ENCODE measurements around the gene BRD4.
"Not testable (repeated sequence)": the region's sequence is repeated elsewhere in the genome, so short reads cannot be mapped to it uniquely, and the experiment has no call there.

The BRD4 gene

DNA sequence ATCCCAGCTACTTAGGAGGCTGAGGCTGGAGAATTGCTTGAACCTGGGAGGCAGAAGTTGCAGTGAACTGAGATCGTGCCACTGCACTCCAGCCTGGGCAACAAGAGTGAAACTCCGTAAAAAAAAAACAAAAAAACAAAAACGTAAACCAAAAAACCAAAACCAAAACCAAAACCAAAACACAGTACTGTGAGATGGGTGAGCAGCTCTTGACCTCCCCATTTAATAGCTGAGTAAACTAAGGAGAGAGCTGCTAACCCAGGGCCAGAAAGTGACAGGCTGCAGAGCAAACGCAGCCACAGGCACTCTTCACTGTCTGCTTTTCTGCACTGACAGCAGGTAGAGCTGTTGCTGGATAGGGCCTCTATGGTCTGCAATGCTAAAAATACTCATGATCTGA is 27.7 kb upstream of the BRD4 start:
- not testable (repeated sequence) for DNase-seq (ENCODE audit: low spot score)

DNA sequence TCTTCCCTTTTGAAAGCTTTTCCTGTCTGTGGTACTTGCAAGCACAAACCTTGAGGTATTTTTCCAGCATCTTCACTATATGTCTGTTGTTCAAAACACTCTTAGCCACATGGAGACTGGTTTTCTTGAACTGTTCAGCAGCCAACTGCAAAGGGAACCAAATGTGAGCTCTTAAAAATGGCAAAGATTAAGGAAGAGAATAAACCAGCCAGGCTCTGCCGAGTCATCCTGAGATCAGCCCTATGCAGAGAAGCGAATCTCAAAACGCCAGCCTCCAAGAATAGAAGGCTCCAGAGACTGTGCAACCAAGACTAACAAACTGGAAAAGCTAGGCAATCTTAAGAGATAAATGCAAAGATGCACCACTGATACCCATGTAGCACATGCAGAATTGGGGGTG is 26.6 kb upstream of the BRD4 start:
- no peak for DNase-seq (ENCODE audit: low spot score)

- DNase-seq (ENCODE audit: low spot score) = no peak
Measured at GRCh38 chr19:15357906-15358305, 25.6 kb upstream of the BRD4 start.

DNA sequence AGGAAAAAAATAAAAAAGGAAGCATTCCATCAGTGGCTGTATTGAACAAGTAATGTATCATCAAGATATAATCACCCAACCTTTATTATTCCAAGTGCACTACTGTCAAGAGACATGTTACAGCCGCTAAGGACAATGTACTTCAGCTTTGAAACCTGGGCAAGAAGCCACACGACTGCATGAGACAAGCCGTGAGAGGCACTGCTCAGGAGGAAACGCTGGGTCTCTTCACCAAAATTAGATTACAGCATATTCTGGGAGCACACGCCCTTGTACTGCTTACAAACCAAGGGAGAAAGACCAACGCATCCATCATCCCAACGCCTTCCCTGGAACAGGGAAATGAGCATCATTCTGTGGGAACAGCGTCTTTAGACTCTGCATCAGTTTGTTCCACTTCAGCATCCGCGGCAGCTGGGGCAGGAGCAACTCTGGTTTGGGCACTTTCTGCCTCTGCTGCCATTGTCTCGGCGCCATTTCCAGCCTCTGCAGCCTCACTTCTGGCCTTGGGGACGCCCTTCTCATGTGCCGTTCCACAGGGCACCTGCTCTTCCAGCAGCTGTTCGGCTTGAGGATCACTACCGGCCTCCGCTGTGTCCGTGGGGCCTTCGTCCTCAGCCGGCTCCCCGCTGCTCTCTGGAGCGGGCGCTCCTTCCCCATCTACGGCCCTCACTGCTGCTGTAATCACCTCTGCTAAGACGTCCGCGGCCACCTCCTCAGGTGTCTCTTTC is 22.4 kb upstream of the BRD4 start:
- DNase-seq (ENCODE audit: low spot score) = no peak

DNA sequence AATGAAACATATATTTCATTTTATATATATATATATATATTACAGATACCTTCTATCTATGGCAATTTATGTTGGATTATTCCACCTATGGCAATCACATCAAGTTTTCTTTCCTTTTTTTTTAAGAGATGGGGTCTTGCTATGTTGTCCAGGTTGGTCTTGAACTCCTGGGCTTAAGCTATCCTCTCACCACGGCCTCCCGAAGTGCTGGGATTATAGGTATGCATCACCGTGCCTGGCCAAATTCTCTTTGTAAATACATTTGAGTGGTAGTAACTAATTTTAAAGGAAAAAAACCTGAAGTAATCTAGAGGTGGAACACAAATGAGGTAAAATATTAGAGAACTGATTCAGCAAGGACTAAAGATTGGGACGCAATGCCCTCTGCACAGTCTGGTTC is 21.6 kb upstream of the BRD4 start:
- DNase-seq (ENCODE audit: low spot score) = no peak

GRCh38 chr19:15352535-15352934 is 20.2 kb upstream of the BRD4 start:
- DNase-seq (ENCODE audit: low spot score) = not testable (repeated sequence)

GRCh38 chr19:15341328-15341727 is 9.0 kb upstream of the BRD4 start:
- not testable (repeated sequence) for DNase-seq (ENCODE audit: low spot score)

DNA sequence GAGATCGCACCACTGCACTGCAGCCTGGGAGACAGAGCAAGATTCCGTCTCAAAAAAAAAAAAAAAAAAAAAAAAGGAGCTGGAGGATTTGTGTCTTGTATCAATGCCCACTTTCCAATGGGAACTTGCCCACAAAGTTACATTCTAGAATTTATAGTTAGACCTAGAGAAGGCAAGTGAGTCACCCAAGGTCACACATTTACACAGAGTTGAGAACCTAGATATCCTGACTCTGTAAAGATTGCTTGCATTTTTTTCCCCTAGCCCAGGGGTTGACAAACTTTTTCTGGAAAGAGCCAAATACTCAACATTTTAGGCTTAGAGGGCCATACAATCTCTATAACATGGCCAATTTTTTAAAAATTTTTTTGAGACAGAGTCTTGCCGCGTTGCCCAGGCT is 7.7 kb upstream of the BRD4 start:
- no peak for DNase-seq (ENCODE audit: low spot score)

DNA sequence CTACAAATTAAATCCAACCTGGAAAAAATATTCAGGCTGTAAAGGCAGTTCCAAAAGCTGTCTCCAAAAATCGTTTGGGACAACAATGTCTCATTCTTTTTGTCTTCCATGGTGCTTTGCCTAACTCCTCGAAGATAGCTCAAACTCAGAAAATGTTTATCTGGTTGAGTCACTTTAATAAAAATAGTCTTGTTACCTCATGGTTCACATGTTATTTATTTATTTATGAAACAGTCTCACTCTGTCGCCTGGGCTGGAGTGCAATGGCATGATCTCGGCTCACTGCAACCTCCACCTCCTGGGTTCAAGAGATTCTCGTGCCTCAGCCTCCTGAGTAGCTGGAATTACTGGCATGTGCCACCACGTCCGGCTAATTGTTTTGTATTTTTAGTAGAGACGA is 4.9 kb upstream of the BRD4 start:
- no peak for DNase-seq (ENCODE audit: low spot score)

DNA sequence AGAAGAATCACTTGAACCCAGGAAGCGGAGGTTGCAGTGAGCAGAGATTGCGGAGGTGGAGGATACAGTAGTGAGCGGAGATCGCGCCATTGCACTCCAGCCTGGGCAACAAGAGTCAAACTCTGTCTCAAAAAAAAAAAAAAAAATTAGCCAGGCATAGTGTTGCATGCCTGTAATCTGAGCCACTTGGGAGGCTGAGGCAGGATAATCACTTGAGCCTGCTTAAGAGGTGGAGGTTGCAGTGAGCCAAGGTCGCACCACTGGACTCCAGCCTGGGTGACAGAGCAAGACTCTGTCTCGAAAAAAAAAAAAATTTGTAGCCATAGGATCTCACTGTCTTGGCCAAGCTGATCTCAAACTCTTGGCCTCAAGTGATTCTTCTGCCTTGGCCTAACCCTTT is 3.7 kb upstream of the BRD4 start:
- DNase-seq (ENCODE audit: low spot score) = not testable (repeated sequence)

DNA sequence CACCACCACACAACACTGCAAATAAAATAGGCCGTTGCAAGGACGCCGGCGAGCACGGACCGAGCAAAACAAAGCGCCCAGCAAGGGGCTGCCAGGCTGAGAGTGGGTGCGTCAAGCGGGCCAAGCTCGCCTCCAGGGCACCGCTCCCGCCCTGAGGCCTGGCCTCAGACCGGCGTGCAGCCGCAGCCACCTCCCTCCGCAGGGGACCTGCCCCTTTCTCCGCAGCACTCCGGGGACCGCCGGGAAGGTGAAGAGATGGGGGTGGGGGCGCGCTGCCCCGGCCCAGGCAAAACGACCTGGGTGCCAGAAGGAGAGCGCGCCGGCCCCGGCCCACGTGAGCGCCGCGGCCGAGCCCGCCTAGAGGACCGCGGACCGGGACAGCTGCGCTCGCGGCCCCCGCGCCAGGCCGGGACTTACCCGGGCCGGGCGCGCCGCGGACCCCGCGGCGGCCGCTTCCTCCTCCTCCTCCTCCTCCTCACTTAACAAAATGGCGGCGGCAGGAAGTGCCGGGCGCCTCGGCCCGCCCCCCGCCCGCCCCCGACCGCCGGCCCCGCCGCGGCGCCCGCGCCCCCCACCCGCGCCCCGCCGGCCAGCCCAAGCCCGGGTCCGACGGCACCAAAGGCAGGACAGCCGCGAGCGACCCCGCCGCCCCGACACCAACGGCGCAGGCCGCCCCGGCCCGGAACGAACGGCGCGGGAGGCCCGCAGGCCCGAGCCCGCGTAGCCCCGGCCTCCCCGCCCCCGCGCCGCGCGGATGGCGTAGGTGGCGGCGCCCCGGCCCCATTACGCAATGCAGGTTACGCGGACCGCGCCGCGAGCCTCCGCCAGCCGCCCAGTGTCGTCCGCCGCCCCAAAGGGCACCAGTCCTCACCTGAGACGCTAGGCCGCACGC is 674 bp downstream of the BRD4 start:
- peak; percentile 71 for DNase-seq (ENCODE audit: low spot score)

DNA sequence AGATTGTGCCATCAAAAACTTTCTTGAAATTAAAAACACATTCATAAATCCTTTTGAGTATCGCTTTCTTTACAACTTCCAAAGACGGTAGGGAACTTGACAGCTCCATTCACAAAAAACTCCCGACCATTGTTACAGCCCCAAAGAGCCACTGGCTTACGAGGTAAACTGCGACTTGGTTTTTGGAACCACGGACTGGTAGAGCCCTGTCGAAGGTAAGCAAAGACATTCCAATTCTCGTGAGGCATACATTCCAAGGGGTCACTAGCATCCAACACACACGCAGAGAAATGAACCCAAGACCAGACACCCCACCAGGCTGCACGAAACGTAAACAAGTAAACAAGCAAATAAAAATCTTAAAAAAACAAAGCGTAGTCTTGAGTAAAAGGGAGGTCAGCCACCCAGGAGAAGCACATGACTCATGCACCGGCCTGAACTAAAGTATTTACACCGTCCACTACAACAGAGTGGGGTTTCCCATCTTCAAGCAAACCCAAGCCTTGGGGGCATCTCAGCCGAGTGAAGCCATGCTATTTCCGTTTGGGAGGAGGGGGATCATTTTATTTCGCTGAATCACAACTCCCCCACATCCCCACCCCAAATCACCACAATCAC is 1.4 kb downstream of the BRD4 start:
- no peak for DNase-seq (ENCODE audit: low spot score)

DNA sequence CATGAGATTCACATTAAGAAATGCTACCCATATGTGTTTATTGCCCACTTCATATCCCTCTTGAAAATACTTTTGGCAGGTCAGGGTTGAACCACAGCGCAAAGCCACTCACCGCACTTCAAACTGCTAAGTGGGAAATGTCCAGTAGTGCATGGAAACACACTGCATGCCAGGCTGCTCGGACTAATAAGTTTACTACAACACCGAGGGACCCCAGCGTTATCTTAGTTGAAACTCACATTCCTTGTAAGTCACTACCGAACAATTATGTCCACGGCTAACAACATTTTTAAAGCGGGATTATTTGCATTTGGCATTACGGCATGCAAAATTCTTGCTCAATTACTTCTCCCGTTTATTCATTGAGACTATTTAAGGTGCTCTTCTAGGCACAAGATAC is 4.0 kb downstream of the BRD4 start:
- DNase-seq (ENCODE audit: low spot score) = no peak

DNA sequence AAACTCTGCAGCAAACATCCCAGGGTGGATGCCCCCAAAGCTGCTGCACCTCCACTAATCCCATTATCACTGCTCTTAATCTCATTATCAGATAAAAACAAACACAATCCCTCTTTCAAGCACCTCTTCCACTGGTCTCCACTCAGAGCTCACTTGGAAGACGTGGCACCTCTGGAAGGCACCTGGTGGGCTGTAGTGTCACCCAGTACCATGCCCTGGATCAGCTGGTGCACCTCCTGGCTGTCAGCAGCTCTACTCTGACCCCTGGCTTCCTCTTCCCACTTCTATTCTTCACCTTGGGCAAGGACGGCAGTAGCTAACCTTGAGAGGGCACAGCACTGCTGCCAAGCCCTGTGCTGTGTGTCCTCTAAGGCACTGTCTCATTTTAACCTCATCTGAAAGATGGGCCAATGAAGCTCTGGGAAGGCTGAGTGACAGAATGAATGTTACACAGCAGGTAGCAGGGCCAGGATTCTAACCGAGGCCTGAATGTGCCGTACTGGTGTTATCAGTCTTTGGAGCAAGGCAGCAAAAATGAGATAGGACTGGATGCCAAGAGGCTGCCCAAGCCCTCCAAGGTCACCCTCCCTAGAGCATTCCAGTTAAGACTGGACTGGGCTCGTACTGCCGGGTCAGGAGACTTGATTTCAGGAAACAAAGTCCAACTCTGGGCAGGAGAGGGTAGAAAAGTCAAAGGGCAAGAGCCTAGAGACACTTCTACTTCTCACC is 7.4 kb downstream of the BRD4 start:
- no peak for DNase-seq (ENCODE audit: low spot score)

GRCh38 chr19:15323496-15324235 is 8.7 kb downstream of the BRD4 start:
- DNase-seq (ENCODE audit: low spot score) = no peak

- no peak for DNase-seq (ENCODE audit: low spot score)
Measured at GRCh38 chr19:15321739-15322138, 10.6 kb downstream of the BRD4 start.

- no peak for DNase-seq (ENCODE audit: low spot score)
Measured at GRCh38 chr19:15320116-15320515, 12.2 kb downstream of the BRD4 start.

- DNase-seq (ENCODE audit: low spot score) = no peak
Measured at GRCh38 chr19:15318241-15318691, 14.1 kb downstream of the BRD4 start.

DNA sequence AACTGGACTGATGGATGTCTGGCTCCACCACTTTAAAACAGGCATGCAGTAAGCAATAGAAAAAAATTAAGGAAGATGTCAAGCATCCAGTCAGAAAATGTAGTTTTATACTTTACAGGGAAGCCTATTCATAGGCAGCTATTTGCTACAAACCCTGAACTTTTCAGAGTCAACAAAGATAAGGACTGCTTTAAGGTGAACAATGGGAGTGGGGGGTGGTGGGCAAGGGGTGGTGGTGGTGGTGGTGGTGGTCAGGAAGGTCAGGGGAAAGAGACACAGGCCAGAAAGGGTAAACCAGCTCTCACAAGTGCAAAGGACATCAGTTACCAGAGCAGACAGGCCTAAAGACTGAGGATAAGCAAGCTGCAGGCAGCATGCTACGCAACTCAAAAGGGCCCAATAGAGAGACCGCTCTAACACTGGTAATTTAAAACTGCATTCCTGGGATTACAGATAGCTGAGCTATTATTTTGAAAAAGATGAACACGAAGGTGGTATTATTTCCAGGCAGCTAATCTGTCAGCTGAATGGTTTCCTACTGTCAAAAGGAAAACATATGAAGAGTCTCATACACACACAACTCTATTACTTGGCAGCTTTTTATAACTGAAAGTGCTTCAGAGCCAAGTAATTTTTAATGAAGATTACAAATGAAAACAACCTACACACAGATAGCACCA is 14.8 kb downstream of the BRD4 start:
- no peak for DNase-seq (ENCODE audit: low spot score)

GRCh38 chr19:15316498-15316897 is 15.8 kb downstream of the BRD4 start:
- DNase-seq (ENCODE audit: low spot score) = no peak

DNA sequence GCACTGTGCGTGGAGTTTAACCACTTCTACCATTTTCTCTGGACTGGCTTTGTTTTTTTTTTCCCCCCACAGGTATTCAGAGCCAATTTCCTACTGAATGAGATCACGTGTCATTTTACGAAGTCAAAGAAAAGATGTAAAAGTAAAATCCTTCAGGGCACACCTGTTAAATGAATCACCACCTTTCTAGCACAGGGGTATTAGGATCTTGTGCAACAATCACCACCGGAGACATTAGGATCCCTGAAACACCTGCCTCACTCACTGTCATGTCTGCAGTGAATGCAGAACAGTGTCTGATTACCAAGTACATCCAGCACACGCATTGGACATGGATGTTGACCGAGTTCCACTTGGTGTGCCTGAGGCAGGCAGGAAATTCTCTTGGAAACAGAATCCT is 17.2 kb downstream of the BRD4 start:
- DNase-seq (ENCODE audit: low spot score) = no peak
